Gastrocnemius medialis (tissue), 4 donors: ENCODE data around the gene CARMIL1. TPM values are rescaled to one million over a fixed set of nuclear protein-coding genes. Genes with fewer than 3 reads are reported as not detected.

Source experiments
- ATAC-seq, 2 donors: fragments of 150-250 bp; one replicate each; pipeline ENCODE4 v1.9.1; 2016
- DNase-seq, 2 donors: peaks; one replicate each; pipeline ENCODE4 v3.0.0-alpha.2; 2019
- H3K27ac ChIP-seq, 4 donors: fragments of 200-600 bp; sonication (generic); 1 replicate in 1 of 4; 2 replicates in 3 of 4; pipeline ENCODE4 v1.5.1; 2016 to 2018; ENCODE audit warnings: mild to moderate bottlenecking in 2 of 4, moderate library complexity in 1 of 4
- H3K27me3 ChIP-seq, 3 donors: fragments of 200-600 bp; sonication (generic) in 2 of 3; 1 replicate in 1 of 3; 2 replicates in 2 of 3; pipeline versions ENCODE4 v1.5.1 to v1.6.0; 2016 to 2019; ENCODE audit warnings: mild to moderate bottlenecking in 1 of 3, moderate library complexity in 1 of 3
- H3K36me3 ChIP-seq, 2 donors: fragments of 200-600 bp; sonication (generic) in 1 of 2; one replicate each; pipeline ENCODE4 v1.5.1; 2017 to 2018
- H3K4me1 ChIP-seq, 2 donors: fragments of 200-600 bp; sonication (generic) in 1 of 2; one replicate each; pipeline ENCODE4 v1.5.1; 2016 to 2017; ENCODE audit warnings: mild to moderate bottlenecking in 2 of 2
- H3K4me3 ChIP-seq, 4 donors: fragments of 200-600 bp; sonication (generic) in 3 of 4; 1 replicate in 1 of 4; 2 replicates in 3 of 4; pipeline ENCODE4 v1.5.1; 2016 to 2019; ENCODE audit warnings: mild to moderate bottlenecking in 2 of 4
- H3K9me3 ChIP-seq, 3 donors: fragments of 200-600 bp; sonication (generic) in 2 of 3; 1 replicate in 1 of 3; 2 replicates in 2 of 3; pipeline ENCODE4 v1.5.1; 2016 to 2019
- CTCF ChIP-seq, 5 experiments: fragments of 450-650 bp in 3 of 5; fragments of 200-600 bp in 2 of 5; sonication (generic) in 2 of 5; IDR thresholded peaks in 4 of 5; conservative IDR thresholded peaks in 1 of 5; 1 replicate in 4 of 5; 2 replicates in 1 of 5; pipeline ENCODE4 v1.5.1; 2016 to 2019; ENCODE audit warnings: antibody characterized with exemption in 5 of 5, mild to moderate bottlenecking in 3 of 5, moderate library complexity in 3 of 5
- POLR2A ChIP-seq, 2 donors: fragments of 450-650 bp; IDR thresholded peaks; one replicate each; pipeline ENCODE4 v1.6.1; 2017; ENCODE audit warnings: antibody characterized with exemption in 2 of 2, mild to moderate bottlenecking in 2 of 2, moderate library complexity in 2 of 2
- in situ Hi-C, 4 donors: fragments of 200-750 bp; cut with MboI; loops; one replicate each; pipeline versions ENCODE4 v1.15.0 to v1.8.0; 2017; ENCODE audit warnings: low sequenced_read_pairs in 4 of 4
- intact Hi-C: fragments of 100-400 bp; cut with DNase I; formaldehyde crosslinking; loops from one replicate; pipeline ENCODE4 v1.15.1; 2023; ENCODE audit warnings: low total_unique reads
- total RNA-seq, 4 donors: library from RNA; depleted of rRNA; stranded (reverse); fragments of >200 nt; gene quantifications; one replicate each; pipeline versions ENCODE4 v1.1.0 to v1.2.3, GENCODE V29; 2016

CARMIL1 gene
- total RNA-seq, 4 donors from 2014 or later, result 0.87 to 2.1 (median 1.7) TPM

- H3K27me3 ChIP-seq, result no peaks in the 10 kb centered on the region
- no peaks in the 10 kb centered on the region for H3K4me1 ChIP-seq
- in situ Hi-C loops (no loop called here), intact Hi-C loops (no loop called here)
- no peak overlapping the region for H3K27ac ChIP-seq
- no peaks in the 10 kb centered on the region for H3K9me3 ChIP-seq
- no peak for ATAC-seq
- H3K36me3 ChIP-seq, result no peaks in the 10 kb centered on the region
- no peak overlapping the region for H3K4me3 ChIP-seq
- TF ChIP-seq POLR2A (IDR thresholded peaks at IDR 0.05) (no peak), CTCF (IDR thresholded peaks at IDR 0.05 in 4 of 5, conservative IDR thresholded peaks at IDR 0.05 in 1 of 5) (no peak)
- DNase-seq, result no peak
These were observed 27.2 kb downstream of the CARMIL1 start for GRCh38 chr6:25306379-25306778.

- intact Hi-C loops (no loop called here), in situ Hi-C loops (no loop called here)
- DNase-seq, result no peak
- Histone ChIP-seq H3K4me3 (no peak overlapping the region), H3K27me3 (no peaks in the 10 kb centered on the region), H3K36me3 (no peaks in the 10 kb centered on the region), H3K27ac (no peak overlapping the region), H3K9me3 (no peaks in the 10 kb centered on the region), H3K4me1 (no peaks in the 10 kb centered on the region)
- TF ChIP-seq POLR2A (IDR thresholded peaks at IDR 0.05) (no peak), CTCF (IDR thresholded peaks at IDR 0.05 in 4 of 5, conservative IDR thresholded peaks at IDR 0.05 in 1 of 5) (no peak)
- no peak for ATAC-seq
These were observed 28.8 kb downstream of the CARMIL1 start for GRCh38 chr6:25307805-25308494.

GRCh38 chr6:25309886-25310285 lies 30.7 kb downstream of the CARMIL1 start:
- intact Hi-C loops, result no loop called here
- Histone ChIP-seq H3K36me3 (no peaks in the 10 kb centered on the region), H3K27ac (no peak overlapping the region), H3K27me3 (no peaks in the 10 kb centered on the region), H3K4me3 (no peak overlapping the region), H3K4me1 (no peaks in the 10 kb centered on the region), H3K9me3 (no peaks in the 10 kb centered on the region)
- no peak for TF ChIP-seq POLR2A (IDR thresholded peaks at IDR 0.05)
- no peak for TF ChIP-seq CTCF (IDR thresholded peaks at IDR 0.05 in 4 of 5, conservative IDR thresholded peaks at IDR 0.05 in 1 of 5)
- no peak for ATAC-seq
- DNase-seq, result no peak
- in situ Hi-C loops, result no loop called here

- H3K4me3 ChIP-seq, result no peak overlapping the region
- intact Hi-C loops (no loop called here), in situ Hi-C loops (no loop called here)
- DNase-seq, result no peak
- no peak overlapping the region for H3K27ac ChIP-seq
- TF ChIP-seq CTCF (IDR thresholded peaks at IDR 0.05 in 4 of 5, conservative IDR thresholded peaks at IDR 0.05 in 1 of 5) (no peak), POLR2A (IDR thresholded peaks at IDR 0.05) (no peak)
- H3K27me3 ChIP-seq, result no peaks in the 10 kb centered on the region
- no peaks in the 10 kb centered on the region for H3K4me1 ChIP-seq
- no peaks in the 10 kb centered on the region for H3K36me3 ChIP-seq
- ATAC-seq, result no peak
- H3K9me3 ChIP-seq, result no peaks in the 10 kb centered on the region
These were observed 32.2 kb downstream of the CARMIL1 start for GRCh38 chr6:25311331-25311840.
